HCT116 (cell line): ENCODE data around the gene CYSTM1. TPM values are rescaled to one million over a fixed set of nuclear protein-coding genes. Genes with fewer than 3 reads are reported as not detected.

Source experiments
- ATAC-seq: fragments of 200-7000 bp; cut with Tn5 transposase; 2 replicates; pipeline ENCODE4 v1.9.1; 2020; ENCODE audit warnings: mild to moderate bottlenecking, moderate library complexity
- BruUV-seq: library from RNA; stranded (reverse); fragments of 400-500 nt; replicated peaks from 2 replicates; lab custom pipeline; 2021; lab: Mats Ljungman, UMichigan
- CTCF ChIA-PET: fragments of 300-600 bp; sonication (Branson Sonifier 250); formaldehyde crosslinking; loops from one replicate; lab custom pipeline; 2021; ENCODE audit warnings: antibody characterized with exemption; lab: Charles Lee
- POLR2A ChIA-PET: fragments of 300-600, 350-600 bp; sonication (Branson Sonifier 250); formaldehyde crosslinking; loops from one replicate; lab custom pipeline; 2021; ENCODE audit warnings: antibody characterized with exemption; lab: Charles Lee
- RAD21 ChIA-PET, 2 experiments: fragments of 300-600 bp; sonication (Branson Sonifier 250); formaldehyde crosslinking; loops; one replicate each; lab custom pipeline; 2023; ENCODE audit warnings: low total read pairs in 2 of 2; ENCODE audit not compliant: uncharacterized antibody in 2 of 2, unreplicated experiment in 2 of 2, low non-redundant PET in 1 of 2; lab: Charles Lee
- DNase-seq: peaks from one replicate; pipeline ENCODE4 v3.0.0-alpha.2; 2010; ENCODE audit warnings: low read depth, low spot score
- H2AFZ ChIP-seq: fragments of 200-600 bp; shearing (Covaris generic), sonication (generic); 2 replicates; pipeline ENCODE4 v1.6.1; 2017; ENCODE audit warnings: low read depth, mixed run types, mixed read lengths, antibody characterized with exemption, low read length; ENCODE audit not compliant: poor library complexity, severe bottlenecking
- H3K27ac ChIP-seq: 2 replicates; pipeline ENCODE4 v1.5.1; 2012; ENCODE audit warnings: low read depth, low read length
- H3K27me3 ChIP-seq: fragments of 200-600 bp; sonication (generic); 2 replicates; pipeline ENCODE4 v1.6.1; 2016; ENCODE audit warnings: mixed run types, low read length, mixed read lengths; ENCODE audit not compliant: insufficient read depth
- H3K36me3 ChIP-seq, 2 experiments: fragments of 200-500 bp in 1 of 2; fragments of 200-600 bp in 1 of 2; sonication (Bioruptor generic) in 1 of 2; sonication (generic) in 1 of 2; 2 replicates each; pipeline versions ENCODE4 v1.5.1 to v1.6.1; 2014 to 2016; ENCODE audit warnings: low read length in 2 of 2, inconsistent platforms in 1 of 2, mixed read lengths in 1 of 2, mixed run types in 1 of 2; ENCODE audit not compliant: insufficient read depth in 2 of 2, control insufficient read depth in 1 of 2
- H3K4me1 ChIP-seq, 2 experiments: fragments of 200-600 bp in 1 of 2; sonication (generic) in 1 of 2; 2 replicates each; pipeline versions ENCODE4 v1.5.1 to v1.6.1; 2012 to 2017; ENCODE audit warnings: low read length in 2 of 2, inconsistent platforms in 1 of 2, mild to moderate bottlenecking in 1 of 2, mixed read lengths in 1 of 2, mixed run types in 1 of 2, moderate library complexity in 1 of 2; ENCODE audit not compliant: insufficient read depth in 2 of 2, control insufficient read depth in 1 of 2
- H3K4me2 ChIP-seq: fragments of 200-600 bp; sonication (generic); 2 replicates; pipeline ENCODE4 v1.6.1; 2017; ENCODE audit warnings: mixed run types, low read length, mixed read lengths
- H3K4me3 ChIP-seq, 2 experiments: fragments of 200-600 bp in 1 of 2; sonication (generic) in 1 of 2; replicated peaks in 1 of 2; 2 replicates each; pipeline ENCODE4 v1.5.1; 2011 to 2016; ENCODE audit warnings: low read length in 2 of 2, control low read depth in 1 of 2, low read depth in 1 of 2, mild to moderate bottlenecking in 1 of 2, mixed read lengths in 1 of 2, mixed run types in 1 of 2
- H3K79me2 ChIP-seq: fragments of 200-600 bp; sonication (generic); 2 replicates; pipeline ENCODE4 v1.6.1; 2017; ENCODE audit warnings: mild to moderate bottlenecking, mixed run types, low read length, moderate library complexity, mixed read lengths; ENCODE audit not compliant: insufficient read depth
- H3K9ac ChIP-seq: fragments of 200-600 bp; sonication (generic); 2 replicates; pipeline ENCODE4 v1.6.1; 2016; ENCODE audit warnings: low read length, mixed read lengths
- H3K9me2 ChIP-seq: fragments of 200-600 bp; sonication (generic), shearing (Covaris generic); 2 replicates; pipeline ENCODE4 v1.6.1; 2017; ENCODE audit warnings: mixed run types, mild to moderate bottlenecking, moderate library complexity; ENCODE audit not compliant: insufficient read depth
- H3K9me3 ChIP-seq, 2 experiments: fragments of 200-500 bp in 1 of 2; fragments of 200-600 bp in 1 of 2; sonication (Bioruptor generic) in 1 of 2; sonication (generic) in 1 of 2; 2 replicates each; pipeline ENCODE4 v1.6.1; 2014 to 2017; ENCODE audit warnings: low read length in 2 of 2, mixed read lengths in 2 of 2, inconsistent platforms in 1 of 2, low read depth in 1 of 2, mild to moderate bottlenecking in 1 of 2, mixed run types in 1 of 2, moderate library complexity in 1 of 2; ENCODE audit not compliant: control insufficient read depth in 1 of 2, insufficient read depth in 1 of 2
- H4K20me1 ChIP-seq: fragments of 200-600 bp; sonication (generic), shearing (Covaris generic); 2 replicates; pipeline ENCODE4 v1.6.1; 2017; ENCODE audit warnings: mixed run types, mild to moderate bottlenecking, moderate library complexity; ENCODE audit not compliant: insufficient read depth
- CBX3 ChIP-seq: IDR thresholded peaks from 2 replicates; pipeline ENCODE4 v1.6.1; 2012; ENCODE audit warnings: low read depth
- EZH2phosphoT487 ChIP-seq: fragments of 200-600 bp; IDR thresholded peaks from 2 replicates; pipeline ENCODE4 v1.6.1; 2018; ENCODE audit warnings: antibody characterized with exemption, borderline replicate concordance
- POLR2A ChIP-seq: IDR thresholded peaks from 2 replicates; pipeline ENCODE4 v1.7.0; 2011; ENCODE audit warnings: borderline replicate concordance; ENCODE audit not compliant: insufficient read depth, insufficient read length; ENCODE audit errors: extremely low read depth
- POLR2AphosphoS5 ChIP-seq: IDR thresholded peaks from 2 replicates; pipeline ENCODE4 v1.6.1; 2011; ENCODE audit warnings: mild to moderate bottlenecking, low read depth, low read length, moderate library complexity
- YY1 ChIP-seq: IDR thresholded peaks from 2 replicates; pipeline ENCODE4 v1.6.1; 2011; ENCODE audit warnings: low read length, low read depth, moderate library complexity, mild to moderate bottlenecking; ENCODE audit not compliant: insufficient replicate concordance; ENCODE audit errors: extremely low read depth
- ZBTB33 ChIP-seq: IDR thresholded peaks from 2 replicates; pipeline ENCODE4 v1.6.1; 2011; ENCODE audit warnings: mild to moderate bottlenecking, low read length, moderate library complexity; ENCODE audit not compliant: insufficient replicate concordance; ENCODE audit errors: extremely low read depth
- intact Hi-C: fragments of 100-400 bp; cut with micrococcal nuclease; formaldehyde crosslinking; loops from 2 replicates; pipeline ENCODE4 v1.10.0; 2022
- total RNA-seq: library from RNA; stranded (reverse); gene quantifications from one replicate; pipeline ENCODE4 v1.2.1, GENCODE V29; 2021; ENCODE audit not compliant: unreplicated experiment

The CYSTM1 gene
- total RNA-seq, 1 experiment from 2014 or later: 56.0 TPM

DNA sequence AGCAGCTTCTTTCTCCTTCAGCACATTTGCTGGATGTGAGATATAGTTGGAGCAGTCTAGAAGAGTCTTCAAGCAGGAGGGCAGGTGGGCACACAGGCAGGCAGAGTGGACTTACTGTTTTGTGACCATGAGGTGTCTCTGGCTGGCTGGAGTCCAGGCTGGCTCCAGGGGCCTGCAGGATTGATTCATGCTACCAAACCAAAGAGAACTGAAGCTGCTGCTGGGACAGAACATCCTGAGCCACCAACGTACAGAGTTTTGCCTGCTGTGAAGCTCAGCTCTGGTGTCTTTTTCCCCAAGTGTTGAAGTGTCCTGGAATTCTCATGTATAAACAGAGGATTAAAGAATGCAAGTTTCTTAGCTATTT lies 45.7 kb downstream of the CYSTM1 start:
- Histone ChIP-seq H3K79me2 (peaks cover 10% of the 10 kb centered on the region; the same call in 1 of the 2 replicates), H3K27ac (peak overlapping the region; percentile 87), H3K4me3 (peak overlapping the region in 1 of 2 experiments; percentile 45; a peak in 1 of 4 replicates), H3K27me3 (no peaks in the 10 kb centered on the region), H3K4me1 (peaks cover 72 to 89% of the 10 kb centered on the region in 2 experiments), H3K9me3 (no peaks in the 10 kb centered on the region), H2AFZ (no peak overlapping the region), H4K20me1 (no peaks in the 10 kb centered on the region), H3K36me3 (no peaks in the 10 kb centered on the region), H3K4me2 (peak overlapping the region; percentile 73), H3K9ac (peak overlapping the region; percentile 43), H3K9me2 (no peaks in the 10 kb centered on the region)
- RAD21 ChIA-PET: no interaction called here
- ATAC-seq (peak; percentile 3; the same call in 1 of the 2 replicates), DNase-seq (no peak)
- POLR2A ChIA-PET: no interaction called here
- CTCF ChIA-PET: interaction anchor here (1.0 to 2.7 kb wide), 5 partner anchors 8 to 152 kb away, joined by 3 to 17 read pairs (median 3); no protein-coding TSS in a partner anchor
- no peak; the same call in 1 of the 2 replicates for TF ChIP-seq CBX3
- TF ChIP-seq YY1: no peak
- no peak for TF ChIP-seq ZBTB33
- no peak for TF ChIP-seq POLR2AphosphoS5
- TF ChIP-seq EZH2phosphoT487: no peak
- no peak for TF ChIP-seq POLR2A
- BruUV-seq: no TSS peak
- intact Hi-C loops: loop anchor here (10.0 kb wide), 1 partner anchor 146 kb away; no protein-coding TSS in a partner anchor
